ENCODE measurements around the gene PPAN. TPM values are rescaled to one million over a fixed set of nuclear protein-coding genes. Genes with fewer than 3 reads are reported as not detected.
A peak's percentile ranks its signal among the peaks of the same experiment; 100 is the strongest.

PPAN gene
- total and polyA plus RNA-seq, 8 donors = 22.6 to 49.8 (median 28.5) TPM

GRCh38 chr19:10120538-10121189, 14.5 kb downstream of the PPAN start:
- H3K4me3 ChIP-seq = no peak overlapping the region
- intact Hi-C loops (cut with DNase I) = no loop called here
- peak; percentile 3 for ATAC-seq
- no peaks in the 10 kb centered on the region for H3K9me3 ChIP-seq
- no peaks in the 10 kb centered on the region for H3K27me3 ChIP-seq
- peaks cover 19 to 53% of the 10 kb centered on the region in 2 donors for H3K4me1 ChIP-seq
- peaks cover 0 to 32% of the 10 kb centered on the region in 2 donors for H3K36me3 ChIP-seq
- no peak for DNase-seq
- H3K27ac ChIP-seq = peak overlapping the region in 1 of 2 donors; percentile 79
- TF ChIP-seq CTCF (IDR thresholded peaks at IDR 0.05) = no peak

DNA sequence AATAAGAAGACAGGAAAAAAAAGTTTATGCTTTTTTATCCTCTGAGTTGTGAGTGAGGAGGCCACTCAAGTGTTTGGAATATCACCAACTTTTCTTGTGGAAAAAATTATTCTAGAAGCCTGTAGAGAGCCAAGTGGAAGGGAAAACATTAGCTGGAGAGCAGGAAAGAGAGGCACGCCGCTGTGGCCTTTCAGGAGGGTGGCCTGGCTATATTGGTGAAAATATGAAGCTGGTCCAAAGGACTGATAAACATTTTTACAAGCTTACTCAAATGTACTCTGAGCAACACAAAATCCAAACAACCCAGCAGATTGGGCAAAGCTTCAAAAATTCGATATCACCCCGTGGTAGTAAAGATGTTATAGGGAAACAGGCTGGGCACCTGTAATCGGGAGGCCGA, 15.9 kb downstream of the PPAN start:
- H3K4me3 ChIP-seq = no peak overlapping the region
- TF ChIP-seq CTCF (IDR thresholded peaks at IDR 0.05) = no peak
- peak overlapping the region; percentile 41 to 79 for H3K27ac ChIP-seq
- peak; percentile 61 for ATAC-seq
- peak in 1 of 4 donors; percentile 35 for DNase-seq
- H3K36me3 ChIP-seq = peaks cover 0 to 18% of the 10 kb centered on the region in 2 donors
- intact Hi-C loops (cut with DNase I) = no loop called here
- no peaks in the 10 kb centered on the region for H3K27me3 ChIP-seq
- peaks cover 19 to 50% of the 10 kb centered on the region in 2 donors for H3K4me1 ChIP-seq
- H3K9me3 ChIP-seq = no peaks in the 10 kb centered on the region

- no peak overlapping the region for H3K27ac ChIP-seq
- H3K9me3 ChIP-seq = no peaks in the 10 kb centered on the region
- TF ChIP-seq CTCF (IDR thresholded peaks at IDR 0.05) = no peak
- H3K36me3 ChIP-seq = peaks cover 0 to 19% of the 10 kb centered on the region in 2 donors
- no peaks in the 10 kb centered on the region for H3K27me3 ChIP-seq
- intact Hi-C loops (cut with DNase I) = no loop called here
- ATAC-seq (no peak), DNase-seq (no peak)
- H3K4me3 ChIP-seq = no peak overlapping the region
- peaks cover 10 to 34% of the 10 kb centered on the region in 2 donors for H3K4me1 ChIP-seq
These were observed 18.3 kb downstream of the PPAN start for GRCh38 chr19:10124429-10124828.

- TF ChIP-seq CTCF (IDR thresholded peaks at IDR 0.05) = no peak
- no peak for DNase-seq
- intact Hi-C loops (cut with DNase I) = no loop called here
- Histone ChIP-seq H3K4me1 (peaks cover 6 to 23% of the 10 kb centered on the region in 2 donors), H3K4me3 (no peak overlapping the region), H3K27me3 (no peaks in the 10 kb centered on the region), H3K27ac (peak overlapping the region; percentile 49 to 88), H3K9me3 (no peaks in the 10 kb centered on the region), H3K36me3 (peaks cover 0 to 37% of the 10 kb centered on the region in 2 donors)
- peak; percentile 29 for ATAC-seq
These were observed 20.1 kb downstream of the PPAN start for GRCh38 chr19:10126213-10126639.

DNA sequence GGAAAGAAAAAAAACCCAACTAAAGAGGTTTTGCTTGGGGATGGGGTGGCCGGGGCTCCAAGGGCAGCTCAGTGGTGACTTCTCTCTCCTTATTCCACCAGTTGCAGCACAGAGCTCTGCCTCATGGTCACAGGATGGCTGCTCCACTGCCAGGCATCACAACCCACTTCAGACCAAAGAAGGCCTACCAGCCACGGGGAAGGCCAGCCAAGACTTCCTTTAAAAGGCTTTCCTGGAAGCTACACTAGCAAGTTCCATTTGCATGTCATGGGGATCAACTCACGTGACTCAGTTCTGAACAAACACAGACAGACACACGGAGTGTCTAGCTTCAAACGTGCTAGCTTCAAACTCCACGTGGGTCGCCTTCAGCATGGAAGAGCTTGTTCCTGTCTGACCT, 26.7 kb downstream of the PPAN start:
- H3K27ac ChIP-seq = peak overlapping the region in 1 of 2 donors; percentile 28
- no peak for TF ChIP-seq CTCF (IDR thresholded peaks at IDR 0.05)
- ATAC-seq = no peak

More for the DNA sequence above, 26.7 kb downstream of the PPAN start:
- no peak overlapping the region for H3K4me3 ChIP-seq
- peaks cover 0 to 100% of the 10 kb centered on the region in 2 donors for H3K36me3 ChIP-seq
- intact Hi-C loops (cut with DNase I) = no loop called here
- no peaks in the 10 kb centered on the region for H3K9me3 ChIP-seq
- H3K27me3 ChIP-seq = no peaks in the 10 kb centered on the region
- H3K4me1 ChIP-seq = peaks cover 0 to 5% of the 10 kb centered on the region in 2 donors
- no peak for DNase-seq

Measured in left lung (tissue), 10 donors.